ENCODE data around the gene BMERB1.

BMERB1 gene

GRCh38 chr16:15609286-15609649, 174.9 kb downstream of the BMERB1 start:
- no peak for TF ChIP-seq CTCF (IDR thresholded peaks at IDR 0.05)

GRCh38 chr16:15610369-15610871, 176.0 kb downstream of the BMERB1 start:
- TF ChIP-seq CTCF (IDR thresholded peaks at IDR 0.05), result no peak

- no peak for TF ChIP-seq CTCF (IDR thresholded peaks at IDR 0.05)
Observed at GRCh38 chr16:15611610-15612009, 177.2 kb downstream of the BMERB1 start.

GRCh38 chr16:15613676-15614075, 179.3 kb downstream of the BMERB1 start:
- TF ChIP-seq CTCF (IDR thresholded peaks at IDR 0.05), result no peak

- no peak for TF ChIP-seq CTCF (IDR thresholded peaks at IDR 0.05)
Observed at GRCh38 chr16:15616012-15616411, 181.6 kb downstream of the BMERB1 start.

- no peak for TF ChIP-seq CTCF (IDR thresholded peaks at IDR 0.05)
Observed at GRCh38 chr16:15616475-15617165, 182.2 kb downstream of the BMERB1 start.

GRCh38 chr16:15617901-15618300, 183.5 kb downstream of the BMERB1 start:
- no peak for TF ChIP-seq CTCF (IDR thresholded peaks at IDR 0.05)

GRCh38 chr16:15618392-15618791, 184.0 kb downstream of the BMERB1 start:
- no peak for TF ChIP-seq CTCF (IDR thresholded peaks at IDR 0.05)
